GM21515 (cell line): ENCODE measurements around the gene NFKB1.

Experiments
- ATAC-seq: cut with Tn5 transposase; IDR thresholded peaks from one replicate; pipeline ENCODE4 v1.9.1; 2021; ENCODE audit not compliant: unreplicated experiment

Gene NFKB1

DNA sequence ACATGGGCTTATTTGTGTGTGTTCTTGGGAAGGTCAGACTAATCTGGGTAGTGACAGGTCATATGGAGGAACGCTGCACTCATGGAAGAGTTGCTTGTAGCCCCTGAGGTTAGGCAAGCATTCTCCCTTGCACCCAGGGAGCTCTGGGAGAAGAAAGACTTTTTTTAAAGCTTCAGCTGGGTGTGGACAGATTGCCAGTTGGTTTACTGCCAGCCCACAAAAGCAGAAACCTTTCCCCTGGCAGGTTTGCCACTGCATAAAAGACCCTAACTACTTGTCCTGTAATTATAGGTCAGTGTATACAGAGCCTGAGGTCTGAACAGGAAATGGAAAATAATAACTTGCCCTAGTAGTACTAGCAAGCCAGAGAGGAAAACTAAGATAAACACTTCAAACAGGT lies 7.4 kb upstream of the NFKB1 start:
- ATAC-seq, result no peak

DNA sequence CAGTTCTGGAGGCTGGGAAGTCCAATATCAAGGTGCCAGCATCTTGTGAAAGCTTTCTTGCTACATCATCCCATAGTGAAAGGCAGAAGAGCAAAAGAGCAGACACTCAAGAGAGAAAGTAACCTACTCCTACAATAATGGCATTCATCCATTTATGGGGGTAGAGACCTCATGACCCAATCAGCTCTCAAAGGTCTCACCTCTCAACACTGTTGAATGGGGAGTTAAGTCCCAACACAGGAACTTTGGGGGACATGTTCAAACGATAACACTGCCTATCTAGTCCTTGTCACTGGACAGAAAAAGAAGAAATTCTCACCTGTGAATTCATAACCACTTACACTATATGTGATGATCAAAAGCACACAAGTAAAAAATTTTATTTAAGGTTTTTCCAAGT lies 6.6 kb upstream of the NFKB1 start:
- no peak for ATAC-seq

DNA sequence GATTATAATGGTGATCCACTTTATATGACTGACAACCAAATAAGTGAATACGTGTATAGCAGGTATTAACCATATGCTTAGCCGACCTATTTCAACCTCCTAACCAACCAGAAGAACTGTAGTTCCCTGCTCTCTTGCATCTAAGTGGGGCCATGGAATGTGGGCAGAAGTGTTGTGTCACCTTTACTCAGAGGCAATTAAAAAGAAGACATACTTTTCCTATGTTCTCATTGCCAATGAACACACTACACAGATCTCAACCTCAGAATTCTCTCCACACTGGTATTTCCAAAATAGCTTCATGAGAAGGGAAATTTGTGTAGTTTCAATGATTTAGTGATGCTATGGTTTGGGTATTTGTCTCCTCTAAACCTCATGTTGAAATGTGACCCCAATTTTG lies 3.2 kb upstream of the NFKB1 start:
- no peak for ATAC-seq

DNA sequence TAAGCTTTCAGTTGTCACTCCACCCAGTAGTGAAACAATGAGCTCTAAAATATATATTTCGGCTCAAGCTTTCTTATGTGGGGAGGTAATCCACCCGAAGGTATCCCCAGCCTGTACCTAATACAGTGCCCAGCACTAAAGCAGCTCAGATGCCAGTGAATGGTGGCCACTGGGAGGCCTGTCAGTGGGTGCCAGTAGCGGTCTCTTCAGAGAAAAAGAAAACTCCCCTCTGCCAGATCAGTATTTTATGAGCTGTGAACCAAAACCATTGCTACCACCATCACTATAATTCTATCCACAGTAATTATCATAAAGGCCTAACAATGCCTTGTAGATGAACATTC lies 835 bp upstream of the NFKB1 start:
- ATAC-seq, result peak; percentile 16

DNA sequence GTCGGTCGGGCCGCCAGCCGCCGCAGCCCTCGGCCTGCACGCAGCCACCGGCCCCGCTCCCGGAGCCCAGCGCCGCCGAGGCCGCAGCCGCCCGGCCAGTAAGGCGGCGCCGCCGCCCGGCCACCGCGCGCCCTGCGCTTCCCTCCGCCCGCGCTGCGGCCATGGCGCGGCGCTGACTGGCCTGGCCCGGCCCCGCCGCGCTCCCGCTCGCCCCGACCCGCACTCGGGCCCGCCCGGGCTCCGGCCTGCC lies 213 bp downstream of the NFKB1 start:
- peak; percentile 36 for ATAC-seq

DNA sequence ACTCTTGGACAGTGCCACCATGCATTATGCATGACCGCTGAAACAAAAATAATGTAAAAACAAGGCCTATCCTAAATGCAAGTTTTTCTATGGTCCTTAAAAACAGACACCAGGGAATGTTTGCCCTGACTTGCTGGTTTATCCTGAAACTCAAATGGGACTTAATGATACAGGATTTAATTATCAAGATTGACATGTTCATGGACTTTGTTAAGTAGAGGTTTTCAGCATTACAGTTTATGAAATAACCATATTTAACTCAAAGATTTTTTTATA lies 1.3 kb downstream of the NFKB1 start:
- ATAC-seq, result no peak

DNA sequence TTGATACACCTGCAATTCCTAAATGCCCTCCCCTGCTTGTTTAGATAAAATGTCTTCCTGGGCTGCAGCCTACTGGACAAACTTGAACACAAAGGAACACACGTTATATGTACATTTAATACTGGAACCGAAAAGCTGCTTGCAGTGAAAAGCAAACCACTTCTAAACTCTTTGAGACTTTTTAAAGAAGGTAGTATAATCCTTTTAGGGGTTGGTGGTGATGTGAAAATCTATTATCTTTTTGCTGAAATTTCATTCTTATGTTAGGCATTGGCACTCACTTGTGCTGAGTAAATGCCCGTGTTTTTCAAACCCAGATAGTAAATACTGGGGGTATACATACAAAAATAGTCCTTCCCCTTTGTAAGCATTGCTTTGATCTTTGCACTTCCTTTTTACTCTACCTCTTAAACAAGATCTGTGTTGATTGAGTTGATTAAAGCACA lies 2.2 kb downstream of the NFKB1 start:
- no peak for ATAC-seq

DNA sequence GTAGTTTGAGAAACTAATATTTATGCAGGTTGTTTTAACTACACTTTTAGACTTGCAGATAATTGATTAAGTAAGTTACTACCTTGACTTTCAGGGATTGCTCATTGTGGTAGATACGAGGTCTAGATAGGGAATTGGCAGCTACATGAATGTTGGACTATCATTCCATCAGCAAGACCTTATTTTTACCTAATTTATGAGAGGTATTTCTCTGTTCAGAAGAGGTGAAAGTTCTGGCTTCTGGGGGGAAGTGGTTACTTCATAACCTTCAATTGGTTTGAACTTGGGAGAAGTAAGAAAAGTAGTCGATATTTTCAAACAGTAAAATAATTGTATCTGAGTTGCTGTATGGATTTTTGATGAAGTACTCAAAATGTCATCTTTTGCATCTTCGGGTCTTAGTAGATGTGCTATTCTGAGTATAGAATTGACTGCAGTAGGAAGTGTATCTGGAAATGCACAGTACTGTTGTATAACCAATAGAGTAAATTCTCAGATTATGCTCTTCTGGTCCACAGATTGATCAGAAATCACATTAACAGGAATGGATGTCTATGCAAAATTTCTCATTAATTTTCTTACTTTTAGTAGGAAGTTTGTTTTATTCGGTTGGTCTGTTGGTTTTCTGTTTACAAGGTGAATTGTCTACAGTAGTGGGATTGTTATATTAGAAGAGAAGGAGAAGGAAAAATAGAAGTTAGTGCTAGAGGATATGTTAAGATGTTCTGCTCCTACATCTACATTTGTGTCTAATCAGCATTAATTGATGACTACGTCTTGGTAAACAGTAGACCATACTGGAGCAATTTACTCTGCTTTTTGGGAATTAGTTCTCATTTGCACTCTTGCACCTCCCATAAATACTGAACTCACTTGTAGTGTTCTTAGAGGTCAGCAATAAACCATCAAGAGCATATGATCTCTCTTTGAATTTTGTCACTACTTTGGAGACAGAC lies 3.0 kb downstream of the NFKB1 start:
- ATAC-seq, result no peak

DNA sequence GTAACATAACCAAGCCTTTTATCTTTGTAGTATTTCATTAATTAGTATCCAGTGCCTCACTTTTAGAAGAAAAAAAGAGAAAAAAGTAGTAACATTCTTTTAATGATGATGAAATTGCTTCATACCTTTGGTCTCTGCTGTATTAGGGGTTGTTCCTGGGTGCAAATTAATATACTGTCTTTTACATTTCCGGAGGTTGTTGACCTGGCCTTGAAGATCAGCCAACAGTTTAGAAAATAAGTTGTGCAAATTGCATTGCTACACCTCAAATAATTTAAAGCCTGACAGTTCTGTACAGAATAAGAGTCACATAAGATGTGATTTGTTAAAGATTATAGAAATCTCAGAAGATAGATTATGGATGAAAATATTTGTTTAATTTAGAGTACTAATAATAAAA lies 3.8 kb downstream of the NFKB1 start:
- no peak for ATAC-seq

DNA sequence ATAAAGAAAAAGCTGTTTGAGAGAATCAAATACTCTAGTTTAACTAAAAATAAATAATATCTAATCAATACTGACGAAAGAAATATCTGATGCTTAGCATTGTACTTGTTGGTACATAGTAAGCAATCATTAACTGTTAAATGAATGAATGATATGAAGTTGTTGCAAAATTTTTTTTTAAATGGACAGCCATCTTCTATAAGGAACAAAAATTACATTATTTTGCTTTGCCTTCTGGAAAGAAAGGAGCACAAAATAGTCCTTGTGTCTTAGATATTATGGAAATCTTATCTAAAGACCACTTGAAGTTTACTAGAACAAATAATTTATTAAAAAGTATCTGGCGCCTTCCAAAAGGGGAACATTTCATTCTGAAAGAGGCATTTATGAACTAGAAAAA lies 4.5 kb downstream of the NFKB1 start:
- ATAC-seq, result no peak

DNA sequence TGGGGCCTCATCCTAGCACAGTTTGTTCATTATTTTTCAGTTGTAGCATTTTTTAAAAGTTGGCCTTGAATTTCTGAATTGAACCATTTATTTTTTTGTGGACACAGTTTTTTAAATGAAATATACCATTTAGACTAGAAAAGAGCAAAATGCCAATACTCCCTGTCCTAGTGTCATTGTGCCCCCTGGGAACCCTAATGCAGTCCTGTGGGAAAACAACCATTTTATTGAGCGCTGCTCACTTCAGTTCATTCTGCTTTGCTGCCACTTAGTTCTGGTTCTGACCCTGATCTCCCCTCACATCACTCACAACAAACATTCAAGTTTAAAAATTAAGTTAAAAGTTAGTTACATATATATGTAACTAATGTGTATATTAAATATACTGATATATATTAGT lies 5.4 kb downstream of the NFKB1 start:
- no peak for ATAC-seq

DNA sequence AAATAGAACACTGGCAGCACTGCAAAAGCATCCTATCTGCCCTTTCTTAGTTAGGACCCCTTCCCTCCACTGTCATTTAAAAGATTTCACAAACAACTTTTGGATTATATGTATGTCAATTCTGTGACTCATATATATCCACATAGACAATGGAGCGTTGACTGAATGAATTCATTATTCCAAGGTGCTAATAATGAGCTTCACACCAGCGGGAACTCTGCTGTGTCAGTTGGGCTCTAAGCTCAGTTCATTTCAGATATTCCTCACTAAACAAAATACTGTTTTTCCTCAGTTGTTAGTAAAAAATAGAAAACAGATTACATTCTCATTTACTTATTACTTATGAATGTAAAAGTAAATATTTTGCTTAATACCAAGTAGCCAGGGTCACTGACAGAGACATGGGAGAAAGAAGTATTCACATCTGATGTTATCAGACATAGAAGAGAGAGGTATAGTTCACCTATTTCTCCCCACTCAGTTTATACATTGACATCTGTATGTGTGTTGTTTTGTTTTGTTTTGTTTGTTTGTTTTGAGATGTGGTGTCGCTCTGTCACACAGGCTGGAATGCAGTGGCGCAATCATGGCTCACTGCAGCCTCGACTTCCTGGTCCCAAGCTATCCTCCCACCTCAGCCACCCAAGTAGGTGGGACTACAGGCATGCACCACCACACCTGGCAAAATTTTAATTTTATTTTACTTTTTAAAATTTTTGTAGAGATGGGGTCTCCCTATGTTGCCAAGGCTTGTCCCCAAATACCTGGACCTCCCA lies 10.9 kb downstream of the NFKB1 start:
- ATAC-seq, result no peak

DNA sequence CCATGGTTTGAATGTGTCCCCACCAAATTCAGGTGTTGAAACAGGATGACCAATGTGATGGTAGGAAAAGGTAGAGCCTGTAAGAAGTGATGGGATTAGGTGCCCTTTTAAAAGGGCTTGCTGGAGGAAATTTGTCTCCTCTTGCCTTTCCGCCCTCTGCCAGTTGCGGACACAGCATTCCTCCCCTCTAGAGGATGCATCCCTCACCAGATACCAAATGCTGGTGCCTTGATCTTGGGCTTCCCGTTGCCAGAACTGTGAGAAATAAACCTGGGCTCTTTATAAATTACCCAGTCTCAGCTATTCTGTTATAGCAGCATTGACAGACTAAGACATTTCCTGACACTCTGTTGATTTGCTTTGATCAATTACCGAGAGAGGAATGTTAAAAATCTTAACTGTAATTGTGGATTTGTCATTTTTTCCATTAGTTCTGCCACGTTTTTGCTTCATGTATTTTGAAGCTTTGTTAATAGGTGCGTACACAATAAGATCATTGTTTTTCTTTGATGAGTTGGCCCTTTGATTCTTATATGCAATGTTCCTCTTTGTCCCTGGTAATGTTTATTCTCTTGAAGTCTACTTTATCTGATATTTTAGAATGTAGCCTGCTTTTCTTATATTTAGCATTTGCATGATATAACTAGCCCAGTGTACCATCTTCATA lies 13.3 kb downstream of the NFKB1 start:
- no peak for ATAC-seq

DNA sequence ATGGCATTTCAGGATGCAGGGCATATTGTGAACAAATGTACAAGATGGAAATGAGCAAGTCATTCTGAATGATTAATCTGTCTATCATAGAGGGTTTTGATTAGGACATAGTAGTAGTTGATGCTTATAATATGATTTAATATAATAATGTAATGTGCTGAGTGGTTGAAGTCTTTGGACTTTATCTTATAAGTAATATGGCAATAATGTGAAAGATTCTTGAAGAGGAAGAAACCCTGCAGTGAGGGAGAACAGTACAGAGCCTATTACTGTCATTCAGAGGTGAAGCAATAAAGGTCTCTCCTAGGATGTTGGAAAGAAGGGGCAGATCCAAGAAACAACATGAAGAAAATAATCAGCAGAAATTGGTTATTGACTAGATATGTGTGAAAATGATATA lies 16.6 kb downstream of the NFKB1 start:
- ATAC-seq, result no peak

DNA sequence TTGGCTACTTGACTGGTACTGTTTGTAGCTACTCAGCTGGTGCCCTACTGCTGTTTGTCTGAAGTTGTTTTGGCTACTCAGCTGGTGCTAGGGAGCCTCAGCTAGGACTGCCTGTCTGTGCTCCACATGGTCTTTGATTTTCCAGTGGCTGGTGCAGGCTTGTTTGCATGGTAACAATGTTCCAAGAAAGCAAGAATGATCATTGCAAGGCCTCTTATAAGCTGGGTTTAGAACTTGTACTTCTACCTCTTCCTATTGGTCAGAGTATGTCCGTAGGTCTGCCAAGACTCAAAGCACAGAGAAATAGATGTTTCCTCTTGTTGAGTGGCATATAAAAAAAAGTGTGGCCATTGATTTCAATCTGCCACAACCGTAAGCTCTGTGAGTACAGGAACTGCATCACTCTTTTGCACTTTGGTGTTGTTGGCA lies 17.6 kb downstream of the NFKB1 start:
- no peak for ATAC-seq

DNA sequence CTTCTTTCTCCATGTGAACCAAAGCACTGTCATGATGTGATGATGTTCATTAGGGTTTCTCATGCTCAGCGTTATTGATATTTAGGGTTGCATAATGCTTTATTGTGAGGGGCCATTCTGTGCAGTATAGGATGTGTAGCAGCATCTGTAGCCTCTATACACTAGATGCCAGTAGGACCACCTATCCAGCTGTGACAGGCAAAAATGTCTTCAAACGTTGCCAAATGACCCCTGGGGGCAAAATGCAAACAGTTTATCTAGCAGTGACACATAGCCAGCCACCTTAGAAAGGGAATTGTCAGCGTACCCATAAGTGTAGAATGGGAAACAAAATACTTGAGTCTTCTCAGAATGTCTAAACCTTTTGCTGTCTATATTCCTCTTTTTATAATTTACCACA lies 18.8 kb downstream of the NFKB1 start:
- no peak for ATAC-seq

DNA sequence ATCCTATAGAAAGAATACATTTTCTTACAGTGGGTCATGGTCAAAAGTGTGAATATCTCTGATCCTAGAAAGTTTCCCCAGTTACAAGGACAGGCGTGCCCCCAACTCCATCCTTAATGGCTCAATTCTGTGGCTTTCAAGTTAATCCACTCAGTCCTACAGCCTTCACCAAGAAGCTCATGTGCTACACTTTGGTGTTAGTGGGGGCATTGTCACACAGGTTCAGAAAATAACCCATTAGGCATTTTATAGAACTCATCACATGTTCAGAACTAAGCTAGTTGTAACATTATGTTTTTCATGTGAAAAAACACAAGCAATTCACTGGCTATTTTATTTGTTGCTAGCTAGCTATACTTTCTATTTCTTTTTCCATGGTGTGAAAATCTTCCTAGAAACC lies 20.4 kb downstream of the NFKB1 start:
- no peak for ATAC-seq

DNA sequence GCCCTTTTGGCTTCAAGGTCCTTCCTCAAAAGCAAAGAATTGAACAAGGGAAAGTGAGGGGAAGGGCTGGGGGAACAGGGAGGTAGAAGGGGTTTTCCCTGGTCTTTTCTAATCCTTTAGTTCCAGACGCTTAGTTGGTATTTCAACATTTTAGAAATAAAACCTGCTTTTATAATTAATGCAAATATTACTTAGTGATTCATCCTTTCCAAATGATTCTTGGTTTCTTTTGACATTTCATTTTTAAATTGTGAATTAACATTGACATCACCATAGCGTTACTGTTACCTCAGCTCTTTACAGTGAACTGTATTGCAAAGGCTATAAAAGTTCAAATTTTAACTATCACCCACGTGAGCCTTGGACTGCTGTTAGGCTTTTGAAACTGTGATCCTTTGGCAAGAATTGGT lies 20.9 kb downstream of the NFKB1 start:
- no peak for ATAC-seq

DNA sequence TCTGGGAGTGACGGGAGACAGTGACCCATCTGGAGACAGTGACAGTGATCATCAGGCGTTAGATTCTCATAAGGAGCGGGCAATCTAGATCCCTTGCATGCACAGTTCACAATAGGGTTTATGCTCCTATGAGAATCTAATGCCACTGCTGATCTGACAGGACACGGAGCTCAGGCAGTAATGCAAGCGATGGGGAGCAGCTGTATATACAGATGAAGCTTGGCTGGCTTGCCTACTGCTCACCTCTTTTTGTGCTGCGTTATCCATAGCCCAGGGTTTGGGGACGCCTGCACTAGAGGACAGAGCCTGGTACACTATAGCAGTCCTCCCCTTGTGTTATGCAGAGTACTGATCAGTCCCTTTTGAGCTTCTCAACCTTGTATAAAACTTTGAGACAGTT lies 23.5 kb downstream of the NFKB1 start:
- no peak for ATAC-seq

DNA sequence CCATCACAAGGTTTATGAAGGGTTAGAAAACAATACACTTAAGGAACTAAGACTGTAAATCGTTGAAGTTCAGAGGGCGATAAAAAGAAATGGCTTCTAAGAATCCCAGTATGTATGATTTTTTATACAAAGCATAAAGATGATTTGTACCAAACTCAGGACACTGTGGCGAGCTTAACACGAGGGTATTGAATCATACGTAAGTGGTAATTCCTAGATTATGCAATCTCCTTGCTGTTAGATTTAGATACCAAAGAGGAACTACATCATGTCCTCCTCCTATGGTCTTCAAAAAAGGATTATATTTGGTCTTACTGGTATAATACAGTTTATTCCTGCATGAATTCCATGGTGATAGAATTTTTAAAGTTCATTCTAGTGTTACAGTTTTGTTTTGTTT lies 23.9 kb downstream of the NFKB1 start:
- ATAC-seq, result no peak

DNA sequence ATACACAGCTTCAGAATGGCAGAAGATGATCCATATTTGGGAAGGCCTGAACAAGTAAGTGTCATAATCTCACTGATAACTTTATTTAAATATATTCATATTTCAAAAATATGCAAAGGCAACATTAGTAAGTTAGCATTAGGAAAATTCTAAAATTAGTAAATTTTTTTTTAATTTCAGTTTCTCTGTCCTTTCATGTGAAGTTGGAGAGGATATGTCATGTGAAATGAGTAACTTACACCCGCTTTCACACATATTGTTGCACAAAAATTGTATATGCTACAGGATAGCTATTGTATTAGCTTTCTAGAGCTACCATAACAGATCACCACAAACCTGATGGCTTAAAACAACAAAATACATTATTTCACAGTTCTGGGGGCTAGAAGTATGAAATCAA lies 24.3 kb downstream of the NFKB1 start:
- ATAC-seq, result no peak

DNA sequence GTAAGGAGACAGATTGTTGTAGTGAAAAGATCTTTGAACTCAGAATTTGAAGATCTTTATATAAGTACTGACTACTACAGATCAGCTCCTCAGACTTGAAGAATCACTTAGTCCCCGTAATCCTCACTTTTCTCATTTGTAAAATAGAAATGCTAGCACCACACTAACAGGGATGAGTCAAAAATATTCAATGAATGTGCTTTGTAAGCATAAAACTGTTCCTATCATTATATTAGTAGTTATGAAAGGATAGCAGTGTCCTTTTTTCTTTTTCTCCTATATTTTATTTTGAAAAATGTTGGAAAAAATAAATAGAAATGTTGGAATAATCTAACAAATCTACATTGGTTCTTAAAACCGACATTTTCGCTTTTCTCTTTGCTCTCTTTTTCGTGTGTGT lies 25.4 kb downstream of the NFKB1 start:
- ATAC-seq, result no peak
